Fibroblast of villous mesenchyme (primary cell): ENCODE results near the gene RTTN. TPM values are rescaled to one million over a fixed set of nuclear protein-coding genes. Genes with fewer than 3 reads are reported as not detected.

Experiments used
- DNase-seq: peaks from one replicate; pipeline ENCODE4 v3.0.0-alpha.2; 2010; ENCODE audit warnings: low read depth
- H3K4me3 ChIP-seq: 2 replicates; pipeline ENCODE4 v1.5.1; 2011; ENCODE audit warnings: low read depth, mild to moderate bottlenecking, low read length
- total RNA-seq: library from RNA; depleted of rRNA; stranded (reverse); fragments of >200 nt; gene quantifications from 2 replicates; pipeline ENCODE4 v1.2.3, GENCODE V29; 2012
- TF ChIP-seq, protein P1 (sequence below): IDR thresholded peaks from 2 replicates; pipeline ENCODE4 v1.5.1; 2012; ENCODE audit warnings: low read depth, mild to moderate bottlenecking, low read length; ENCODE audit not compliant: insufficient read depth

The RTTN gene
- total RNA-seq, 1 donor = 24.2 TPM

DNA sequence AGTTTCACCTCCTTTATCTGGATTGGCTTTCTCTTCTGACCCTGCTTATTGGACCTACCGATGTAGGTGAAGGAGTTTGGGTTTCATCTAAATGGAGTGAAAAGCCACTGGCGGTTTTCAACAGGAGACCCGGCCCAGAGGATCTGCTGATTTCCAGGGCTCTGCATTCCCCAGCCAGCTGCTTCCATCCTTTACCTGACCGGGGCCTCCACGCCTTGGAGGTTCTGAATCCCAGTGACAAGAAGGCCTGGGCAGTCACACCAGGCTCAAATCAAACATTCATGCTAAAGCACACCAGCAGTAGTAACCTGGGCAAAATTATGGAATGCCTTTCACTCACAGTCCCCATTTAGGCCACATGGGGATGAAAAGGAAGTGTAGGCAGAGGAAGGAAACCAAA, 30.0 kb upstream of the RTTN start:
- TF ChIP-seq, protein P1, sequence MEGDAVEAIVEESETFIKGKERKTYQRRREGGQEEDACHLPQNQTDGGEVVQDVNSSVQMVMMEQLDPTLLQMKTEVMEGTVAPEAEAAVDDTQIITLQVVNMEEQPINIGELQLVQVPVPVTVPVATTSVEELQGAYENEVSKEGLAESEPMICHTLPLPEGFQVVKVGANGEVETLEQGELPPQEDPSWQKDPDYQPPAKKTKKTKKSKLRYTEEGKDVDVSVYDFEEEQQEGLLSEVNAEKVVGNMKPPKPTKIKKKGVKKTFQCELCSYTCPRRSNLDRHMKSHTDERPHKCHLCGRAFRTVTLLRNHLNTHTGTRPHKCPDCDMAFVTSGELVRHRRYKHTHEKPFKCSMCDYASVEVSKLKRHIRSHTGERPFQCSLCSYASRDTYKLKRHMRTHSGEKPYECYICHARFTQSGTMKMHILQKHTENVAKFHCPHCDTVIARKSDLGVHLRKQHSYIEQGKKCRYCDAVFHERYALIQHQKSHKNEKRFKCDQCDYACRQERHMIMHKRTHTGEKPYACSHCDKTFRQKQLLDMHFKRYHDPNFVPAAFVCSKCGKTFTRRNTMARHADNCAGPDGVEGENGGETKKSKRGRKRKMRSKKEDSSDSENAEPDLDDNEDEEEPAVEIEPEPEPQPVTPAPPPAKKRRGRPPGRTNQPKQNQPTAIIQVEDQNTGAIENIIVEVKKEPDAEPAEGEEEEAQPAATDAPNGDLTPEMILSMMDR = no peak
- no peak for DNase-seq
- H3K4me3 ChIP-seq = no peak overlapping the region

DNA sequence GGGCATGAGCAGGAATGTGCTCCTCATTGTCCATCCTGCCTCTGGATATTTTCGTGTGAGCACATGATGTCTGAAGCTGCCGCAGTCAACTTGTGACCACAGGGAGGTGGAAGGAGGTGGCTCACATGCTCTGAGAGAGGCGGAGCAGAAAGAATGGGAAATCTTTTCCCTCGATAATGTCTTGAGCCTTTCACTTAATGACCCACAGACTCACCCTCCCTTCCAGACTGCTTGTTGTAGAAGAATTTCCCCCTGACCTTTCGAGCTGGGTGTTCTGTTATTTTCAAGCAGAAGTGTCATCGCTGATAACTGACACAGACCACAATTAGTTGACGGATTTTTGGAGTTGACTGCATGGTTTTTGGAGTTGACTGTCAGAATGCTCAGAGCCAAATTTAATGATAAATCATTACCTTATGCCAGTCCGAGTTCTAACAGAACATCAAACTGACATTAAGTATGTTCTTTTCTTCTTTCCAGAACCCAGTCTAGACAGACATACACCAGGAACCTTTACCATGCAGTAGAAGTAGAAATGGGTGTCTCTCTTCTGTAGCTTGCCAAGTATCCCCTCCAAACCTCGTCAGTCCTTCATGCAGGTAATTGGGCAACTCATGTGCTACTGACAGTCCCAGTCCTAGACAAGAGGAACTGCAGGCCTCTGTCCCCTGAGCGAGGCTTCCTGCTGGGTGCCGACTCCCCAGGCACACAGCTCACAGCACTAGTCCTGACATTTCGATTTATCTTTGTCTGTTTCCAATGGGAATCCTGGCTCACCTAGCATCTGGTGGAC, 29.4 kb upstream of the RTTN start:
- peak overlapping the region; percentile 3 for H3K4me3 ChIP-seq
- TF ChIP-seq, protein P1 = no peak
- peak; percentile 76 for DNase-seq

DNA sequence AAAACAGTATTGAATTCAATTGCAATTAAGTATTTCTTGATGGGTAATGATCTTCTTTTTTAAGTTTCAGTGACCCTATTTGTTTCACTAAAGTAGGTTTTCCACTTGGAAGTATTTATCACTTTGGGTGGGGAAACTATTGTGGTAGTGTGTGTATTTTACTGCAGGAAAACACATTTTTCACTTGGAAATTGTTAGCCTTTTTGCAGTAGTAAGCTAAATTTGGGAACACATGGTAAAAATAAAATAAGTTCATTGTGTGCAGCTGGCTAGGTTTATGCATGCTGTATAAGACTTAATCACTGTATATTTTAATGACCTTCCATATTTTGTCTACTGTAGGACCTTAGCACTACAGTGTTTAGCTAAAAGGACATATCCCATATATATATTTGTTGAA, 28.5 kb upstream of the RTTN start:
- DNase-seq = no peak
- H3K4me3 ChIP-seq = no peak overlapping the region
- TF ChIP-seq, protein P1 = no peak

DNA sequence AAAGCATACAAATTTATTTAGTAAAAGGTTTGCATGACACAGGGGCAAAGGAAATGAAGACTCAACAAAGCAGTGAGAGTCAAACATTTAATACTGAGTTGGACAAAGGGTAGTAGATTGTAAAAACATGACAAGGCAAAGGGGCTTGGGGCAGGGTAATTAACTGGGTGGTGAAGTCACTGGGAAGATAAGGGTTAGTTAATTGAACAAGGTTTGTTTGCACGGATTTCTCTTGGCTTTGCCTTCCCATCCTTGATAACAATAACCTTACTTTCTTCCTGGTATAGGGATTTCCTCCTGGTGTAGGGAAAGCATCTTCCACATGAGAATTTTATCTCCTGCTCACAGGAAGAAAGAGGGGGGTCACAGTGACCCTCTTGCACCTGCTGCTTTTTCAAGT, 26.8 kb upstream of the RTTN start:
- DNase-seq = no peak
- TF ChIP-seq, protein P1 = no peak
- no peak overlapping the region for H3K4me3 ChIP-seq

DNA sequence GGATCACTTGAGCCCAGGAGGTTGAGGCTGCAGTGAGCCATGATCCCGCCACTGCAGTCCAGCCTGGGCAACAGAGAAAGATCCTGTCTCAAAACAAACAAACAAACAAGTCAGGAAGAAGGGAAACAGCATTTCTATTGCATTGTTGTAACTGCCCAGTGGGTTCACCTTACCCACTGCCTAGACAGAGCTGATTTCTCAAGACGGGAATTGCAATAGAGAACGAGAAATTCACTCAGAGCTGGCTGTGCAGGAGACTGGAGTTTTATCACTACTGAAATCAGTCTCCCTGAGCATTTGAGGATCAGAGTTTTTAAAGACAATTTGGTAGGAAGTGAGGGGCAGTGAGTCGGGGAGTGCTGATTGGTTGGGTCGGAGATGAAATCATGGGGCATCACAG, 24.2 kb upstream of the RTTN start:
- no peak for DNase-seq
- TF ChIP-seq, protein P1 = no peak
- no peak overlapping the region for H3K4me3 ChIP-seq

DNA sequence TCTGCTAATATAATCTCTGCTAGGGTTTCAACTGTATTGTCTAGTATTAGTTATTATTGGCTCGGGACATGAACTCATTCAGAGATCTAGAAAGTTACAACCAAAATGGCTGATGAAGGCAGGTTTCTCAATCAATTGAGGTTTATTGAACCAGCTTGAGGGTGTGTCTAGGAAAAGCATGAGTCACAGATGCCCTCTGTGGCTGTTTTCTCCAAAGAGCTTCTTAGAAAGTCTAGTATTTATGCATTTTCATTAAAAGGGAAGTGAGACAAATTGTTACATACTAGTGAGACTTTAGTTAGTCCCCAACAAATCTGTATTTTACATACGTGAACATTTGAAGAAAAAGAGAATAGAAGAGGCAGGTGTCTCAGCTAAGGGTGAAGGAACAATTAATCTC, 23.0 kb upstream of the RTTN start:
- TF ChIP-seq, protein P1 = no peak
- DNase-seq = no peak
- H3K4me3 ChIP-seq = no peak overlapping the region

DNA sequence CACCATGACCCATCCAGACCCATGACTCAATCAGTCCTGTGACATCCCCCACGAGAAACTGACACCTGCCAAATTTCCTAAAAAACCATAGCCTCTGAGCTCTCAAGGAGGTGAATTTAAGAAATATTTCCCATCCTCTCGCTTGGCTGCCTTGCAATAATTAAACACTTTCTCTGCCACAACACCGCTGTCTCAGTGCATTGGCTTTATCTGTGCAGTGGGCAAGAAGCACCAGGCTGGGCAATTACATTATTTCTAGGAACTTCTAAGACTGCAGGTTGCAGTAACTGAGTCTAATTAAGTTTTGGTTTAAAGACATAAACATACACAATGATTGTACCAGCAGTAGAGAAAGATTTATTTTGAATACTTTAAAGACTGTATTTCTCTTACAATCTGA, 22.0 kb upstream of the RTTN start:
- no peak for DNase-seq
- no peak overlapping the region for H3K4me3 ChIP-seq
- TF ChIP-seq, protein P1 = no peak
